GM21529 (cell line): Measurements from ENCODE around the gene GTF3C1.
"Not testable (repeated sequence)": the region's sequence is repeated elsewhere in the genome, so short reads cannot be mapped to it uniquely, and the experiment has no call there.

Experiments
- ATAC-seq: cut with Tn5 transposase; IDR thresholded peaks from one replicate; pipeline ENCODE4 v1.9.1; 2021; ENCODE audit not compliant: unreplicated experiment

The GTF3C1 gene

GRCh38 chr16:27464626-27465482 lies 84.9 kb downstream of the GTF3C1 start:
- ATAC-seq: no peak

DNA sequence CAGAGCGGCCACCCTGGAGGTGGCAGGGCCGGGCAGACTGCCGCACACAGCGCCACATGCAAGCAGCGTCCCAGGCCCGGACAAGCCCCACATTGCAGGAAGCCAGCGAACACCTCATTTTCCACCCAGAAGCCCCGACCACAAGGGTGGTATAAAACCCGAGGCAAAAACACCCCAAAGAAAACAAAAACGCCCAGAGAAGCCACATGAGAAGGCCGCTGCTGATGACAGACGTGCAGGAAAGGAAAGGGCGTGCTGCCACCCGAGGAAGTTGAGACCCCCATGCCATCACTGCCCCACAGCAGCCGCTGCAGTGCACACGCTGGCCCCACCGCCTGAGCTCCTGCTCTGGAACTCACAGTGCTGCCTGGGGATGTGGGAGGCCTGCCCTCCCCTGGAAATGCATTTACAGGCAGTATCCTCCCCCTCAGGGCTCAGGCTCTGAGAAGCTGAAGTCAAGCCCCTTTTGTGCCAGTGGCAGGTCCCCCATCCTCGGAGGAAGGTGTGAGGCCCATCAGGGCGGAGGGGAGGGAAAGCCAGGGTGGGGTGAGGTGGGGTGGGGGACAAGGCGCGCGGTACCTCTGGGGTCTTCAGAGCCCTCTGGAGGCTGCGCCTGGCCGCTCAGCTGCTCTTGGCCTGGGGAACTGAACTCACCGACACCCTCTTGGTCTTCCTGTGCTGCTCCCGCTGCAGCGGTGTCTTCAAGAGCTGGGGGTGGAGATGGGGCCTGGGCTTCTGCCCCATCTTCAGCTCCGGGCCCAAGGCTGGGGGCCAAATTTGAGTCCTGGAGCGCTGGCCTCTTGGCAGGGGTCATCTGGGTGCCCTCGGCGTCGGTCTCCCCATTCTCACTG lies 85.7 kb downstream of the GTF3C1 start:
- no peak for ATAC-seq

DNA sequence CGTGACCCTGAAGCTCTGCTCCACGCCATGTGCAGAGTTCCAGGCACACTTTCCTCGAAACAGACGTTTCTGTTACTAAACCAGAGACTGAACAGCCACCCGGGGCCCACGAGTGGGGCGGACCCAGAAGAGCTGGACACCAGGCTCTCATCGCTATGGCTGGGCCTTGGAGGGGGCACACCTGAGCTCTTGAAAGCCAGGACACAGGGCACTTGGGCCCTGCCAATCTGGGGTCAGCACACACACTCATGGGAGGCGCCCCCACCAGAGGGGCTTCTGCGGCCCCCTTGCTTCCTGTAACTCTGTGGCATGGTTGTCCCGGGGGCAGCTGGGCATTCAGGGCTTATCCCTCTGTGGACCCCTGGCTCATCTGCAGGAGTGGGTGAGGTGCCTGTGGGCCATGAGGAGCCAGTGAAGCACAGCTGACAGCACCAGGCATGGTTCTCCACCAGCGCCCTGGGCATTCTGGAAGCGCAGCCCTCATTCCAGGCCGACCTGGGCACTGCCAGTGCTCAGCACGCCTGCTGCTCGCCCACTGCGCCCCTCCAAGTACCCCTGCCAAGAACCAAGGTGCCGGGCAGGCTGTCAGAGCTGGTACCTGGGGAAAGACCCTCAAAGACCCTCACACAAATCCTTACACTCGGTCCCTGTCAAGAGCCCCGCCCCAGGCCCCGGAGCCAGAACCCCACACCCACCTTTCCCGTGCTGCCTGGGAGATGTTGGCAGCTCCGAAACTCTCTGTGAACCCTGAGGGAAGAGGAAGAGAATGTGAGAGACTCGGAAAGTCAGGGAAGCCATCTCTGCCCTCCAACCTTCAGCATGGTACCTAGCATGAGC lies 86.6 kb downstream of the GTF3C1 start:
- no peak for ATAC-seq

- ATAC-seq: no peak
Observed at GRCh38 chr16:27462200-27462845, 87.4 kb downstream of the GTF3C1 start.

GRCh38 chr16:27461483-27462171 lies 88.1 kb downstream of the GTF3C1 start:
- no peak for ATAC-seq

DNA sequence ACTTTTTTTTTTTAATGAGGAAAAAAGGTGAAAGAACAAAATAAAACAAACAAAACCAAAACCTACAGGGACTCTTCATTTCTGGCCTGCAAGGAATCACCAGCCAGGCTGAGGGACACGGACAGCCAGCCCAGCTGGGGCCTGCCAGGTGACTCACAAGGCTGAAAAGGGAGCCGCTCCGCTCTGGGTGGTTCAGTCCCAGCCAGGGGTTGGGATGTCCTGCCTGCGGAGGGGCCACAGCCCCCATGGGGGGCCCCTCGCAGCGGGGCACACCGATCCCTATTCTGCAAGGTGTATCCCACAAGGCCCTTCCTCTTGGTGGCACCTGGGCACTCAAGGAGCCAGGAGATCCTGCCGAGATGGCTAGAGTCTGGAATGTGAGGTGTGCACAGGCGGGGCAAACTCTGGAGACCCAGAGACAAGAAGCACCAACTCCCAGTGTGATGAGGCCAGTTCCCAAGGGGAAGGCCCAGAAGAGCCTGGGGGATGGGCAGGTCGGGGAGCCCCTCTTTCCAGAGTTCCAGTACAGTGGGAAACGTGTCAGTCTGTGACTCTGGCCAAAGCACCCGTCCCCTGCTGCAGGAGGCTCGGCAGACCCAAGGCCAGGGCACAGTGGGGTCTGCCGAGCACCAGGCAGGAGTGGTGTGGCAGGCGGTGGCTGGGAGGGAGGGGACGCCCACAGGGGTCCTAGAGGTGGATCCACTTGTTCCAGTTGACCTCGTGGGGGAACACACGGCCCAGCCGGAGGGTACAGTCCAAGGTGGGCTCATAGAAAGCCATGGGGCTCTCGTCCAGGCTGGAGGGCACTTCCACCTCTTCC lies 88.8 kb downstream of the GTF3C1 start:
- no peak for ATAC-seq

- no peak for ATAC-seq
Observed at GRCh38 chr16:27460213-27460612, 89.5 kb downstream of the GTF3C1 start.

DNA sequence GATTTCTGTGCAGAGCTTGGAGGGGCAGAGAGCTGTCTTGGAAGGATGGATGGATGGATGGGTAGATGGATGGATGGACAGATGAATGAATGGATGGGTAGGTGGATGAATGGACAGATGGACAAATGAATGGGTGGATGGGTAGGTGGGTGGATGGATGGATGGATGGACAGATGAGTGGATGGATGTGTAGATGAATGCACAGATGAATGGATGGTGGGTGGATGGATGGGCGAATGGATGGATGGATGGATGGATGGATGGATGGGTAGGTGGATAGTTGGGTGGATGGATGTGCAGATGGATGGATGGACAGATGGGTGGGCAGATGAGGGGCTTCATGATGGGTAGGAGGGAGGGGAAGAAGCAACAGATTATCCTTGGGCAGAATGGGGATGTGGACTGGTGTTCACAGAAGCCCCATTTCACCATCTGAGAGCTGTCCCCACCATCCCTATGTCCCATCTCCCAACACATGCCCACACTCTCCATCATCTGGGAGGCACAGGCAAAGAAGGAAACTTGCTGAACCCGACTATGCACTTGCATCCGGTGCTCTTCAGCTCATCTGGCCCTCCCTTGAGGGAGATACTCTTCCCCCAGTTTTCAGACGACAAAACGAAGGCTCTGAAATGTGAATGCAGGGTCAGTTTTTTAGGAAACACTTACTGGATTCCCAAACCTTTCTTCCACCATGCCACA lies 90.6 kb downstream of the GTF3C1 start:
- no peak for ATAC-seq

GRCh38 chr16:27458258-27458657 lies 91.5 kb downstream of the GTF3C1 start:
- no peak for ATAC-seq

DNA sequence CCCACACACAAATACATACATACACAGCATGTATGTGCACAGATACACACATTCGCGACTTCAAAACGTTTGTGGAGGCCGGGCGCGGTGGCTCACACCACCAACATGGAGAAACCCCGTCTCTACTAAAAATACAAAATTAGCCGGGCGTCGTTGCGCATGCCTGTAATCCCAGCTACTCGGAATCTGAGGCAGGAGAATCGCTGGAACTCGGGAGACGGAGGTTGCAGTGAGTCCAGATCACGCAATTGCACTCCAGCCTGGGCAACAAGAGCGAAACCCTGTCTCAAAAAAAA lies 92.2 kb downstream of the GTF3C1 start:
- ATAC-seq: not testable (repeated sequence)

- ATAC-seq: no peak
Observed at GRCh38 chr16:27455700-27456099, 94.0 kb downstream of the GTF3C1 start.

- no peak for ATAC-seq
Observed at GRCh38 chr16:27453494-27453825, 96.3 kb downstream of the GTF3C1 start.

GRCh38 chr16:27452569-27453493 lies 96.9 kb downstream of the GTF3C1 start:
- no peak for ATAC-seq

- ATAC-seq: no peak
Observed at GRCh38 chr16:27450196-27450549, 99.5 kb downstream of the GTF3C1 start.

- peak; percentile 44 for ATAC-seq
Observed at GRCh38 chr16:27449434-27450195, 100.1 kb downstream of the GTF3C1 start.

GRCh38 chr16:27448532-27449433 lies 100.9 kb downstream of the GTF3C1 start:
- ATAC-seq: no peak
